HL-60 (cell line): ENCODE results near the gene PTBP1.

Source experiments
- CTCF ChIP-seq: IDR thresholded peaks from one replicate; pipeline ENCODE4 v1.5.1; 2011; ENCODE audit warnings: low read length, control low read depth, inconsistent platforms; ENCODE audit not compliant: insufficient read depth
- GABPA ChIP-seq: IDR thresholded peaks from 2 replicates; pipeline ENCODE4 v1.6.1; 2012; ENCODE audit warnings: low read depth
- POLR2AphosphoS5 ChIP-seq: IDR thresholded peaks from 2 replicates; pipeline ENCODE4 v1.6.1; 2012; ENCODE audit warnings: low read depth

- TF ChIP-seq POLR2AphosphoS5 (peak; percentile 56), CTCF (no peak), GABPA (no peak)
Observed at GRCh38 chr19:815079-815774, 18.0 kb downstream of the PTBP1 start.
